ENCODE results near the gene FBXL15.

FBXL15 gene

GRCh38 chr10:102375867-102376266, 44.8 kb upstream of the FBXL15 start:
- no peak overlapping the region for H3K4me3 ChIP-seq (ENCODE audit: low read length)
- no peak overlapping the region for H3K27ac ChIP-seq (ENCODE audit: low read depth, low read length)
- no peaks in the 10 kb centered on the region for H3K79me2 ChIP-seq (ENCODE audit: control insufficient read depth, low read length)
- H3K36me3 ChIP-seq (ENCODE audit: control insufficient read depth, low read length) = peaks cover 55% of the 10 kb centered on the region
- no peak overlapping the region for H3K4me2 ChIP-seq (ENCODE audit: low read length)
- H3F3A ChIP-seq (ENCODE audit: control insufficient read depth, insufficient read depth) = no peaks in the 10 kb centered on the region
- TF ChIP-seq EZH2phosphoT487 (IDR thresholded peaks at IDR 0.05; ENCODE audit: borderline replicate concordance, low read length) = no peak
- TF ChIP-seq CTCF (IDR thresholded peaks at IDR 0.05; ENCODE audit: low read depth, low read length, poor library complexity, severe bottlenecking) = no peak
- H3K27me3 ChIP-seq (ENCODE audit: control insufficient read depth, low read length) = no peaks in the 10 kb centered on the region
- no peaks in the 10 kb centered on the region for H3K9me2 ChIP-seq (replicated peaks; ENCODE audit: control insufficient read depth, low read length)
- H4K20me1 ChIP-seq (ENCODE audit: control insufficient read depth, insufficient read depth, low read depth, low read length) = no peaks in the 10 kb centered on the region
- no peaks in the 10 kb centered on the region for H3K4me1 ChIP-seq (ENCODE audit: control insufficient read depth, low read length)
- H3K9me3 ChIP-seq (ENCODE audit: control insufficient read depth, insufficient read depth, low read length) = no peaks in the 10 kb centered on the region

- Histone ChIP-seq H3F3A (ENCODE audit: control insufficient read depth, insufficient read depth) (no peaks in the 10 kb centered on the region), H3K9me2 (replicated peaks; ENCODE audit: control insufficient read depth, low read length) (no peaks in the 10 kb centered on the region), H3K4me2 (ENCODE audit: low read length) (no peak overlapping the region), H4K20me1 (ENCODE audit: control insufficient read depth, insufficient read depth, low read depth, low read length) (no peaks in the 10 kb centered on the region), H3K36me3 (ENCODE audit: control insufficient read depth, low read length) (peaks cover 51% of the 10 kb centered on the region), H3K4me3 (ENCODE audit: low read length) (no peak overlapping the region), H3K79me2 (ENCODE audit: control insufficient read depth, low read length) (no peaks in the 10 kb centered on the region), H3K9me3 (ENCODE audit: control insufficient read depth, insufficient read depth, low read length) (no peaks in the 10 kb centered on the region), H3K27me3 (ENCODE audit: control insufficient read depth, low read length) (no peaks in the 10 kb centered on the region), H3K4me1 (ENCODE audit: control insufficient read depth, low read length) (no peaks in the 10 kb centered on the region), H3K27ac (ENCODE audit: low read depth, low read length) (no peak overlapping the region)
- TF ChIP-seq CTCF (IDR thresholded peaks at IDR 0.05; ENCODE audit: low read depth, low read length, poor library complexity, severe bottlenecking) = no peak
- TF ChIP-seq EZH2phosphoT487 (IDR thresholded peaks at IDR 0.05; ENCODE audit: borderline replicate concordance, low read length) = no peak
These were observed 43.7 kb upstream of the FBXL15 start for GRCh38 chr10:102376901-102377300.

- Histone ChIP-seq H3K27ac (ENCODE audit: low read depth, low read length) (no peak overlapping the region), H3F3A (ENCODE audit: control insufficient read depth, insufficient read depth) (no peaks in the 10 kb centered on the region), H3K79me2 (ENCODE audit: control insufficient read depth, low read length) (no peaks in the 10 kb centered on the region), H3K9me2 (replicated peaks; ENCODE audit: control insufficient read depth, low read length) (no peaks in the 10 kb centered on the region), H3K4me2 (ENCODE audit: low read length) (no peak overlapping the region), H4K20me1 (ENCODE audit: control insufficient read depth, insufficient read depth, low read depth, low read length) (no peaks in the 10 kb centered on the region), H3K4me1 (ENCODE audit: control insufficient read depth, low read length) (peaks cover 3% of the 10 kb centered on the region), H3K27me3 (ENCODE audit: control insufficient read depth, low read length) (no peaks in the 10 kb centered on the region), H3K9me3 (ENCODE audit: control insufficient read depth, insufficient read depth, low read length) (no peaks in the 10 kb centered on the region), H3K36me3 (ENCODE audit: control insufficient read depth, low read length) (peaks cover 43% of the 10 kb centered on the region), H3K4me3 (ENCODE audit: low read length) (no peak overlapping the region)
- TF ChIP-seq CTCF (IDR thresholded peaks at IDR 0.05; ENCODE audit: low read depth, low read length, poor library complexity, severe bottlenecking) = no peak
- no peak for TF ChIP-seq EZH2phosphoT487 (IDR thresholded peaks at IDR 0.05; ENCODE audit: borderline replicate concordance, low read length)
These were observed 41.3 kb upstream of the FBXL15 start for GRCh38 chr10:102379383-102379782.

- TF ChIP-seq CTCF (IDR thresholded peaks at IDR 0.05; ENCODE audit: low read depth, low read length, poor library complexity, severe bottlenecking) (no peak), EZH2phosphoT487 (IDR thresholded peaks at IDR 0.05; ENCODE audit: borderline replicate concordance, low read length) (no peak)
- no peak overlapping the region for H3K27ac ChIP-seq (ENCODE audit: low read depth, low read length)
- H4K20me1 ChIP-seq (ENCODE audit: control insufficient read depth, insufficient read depth, low read depth, low read length) = no peaks in the 10 kb centered on the region
- H3K79me2 ChIP-seq (ENCODE audit: control insufficient read depth, low read length) = no peaks in the 10 kb centered on the region
- H3K9me3 ChIP-seq (ENCODE audit: control insufficient read depth, insufficient read depth, low read length) = no peaks in the 10 kb centered on the region
- 0 out of 2 replicates have a peak, but pooled peaks cover 2% of the 10 kb centered on the region for H3F3A ChIP-seq (ENCODE audit: control insufficient read depth, insufficient read depth)
- no peak overlapping the region for H3K4me3 ChIP-seq (ENCODE audit: low read length)
- no peak overlapping the region for H3K4me2 ChIP-seq (ENCODE audit: low read length)
- peaks cover 23% of the 10 kb centered on the region for H3K36me3 ChIP-seq (ENCODE audit: control insufficient read depth, low read length)
- no peaks in the 10 kb centered on the region for H3K9me2 ChIP-seq (replicated peaks; ENCODE audit: control insufficient read depth, low read length)
- H3K27me3 ChIP-seq (ENCODE audit: control insufficient read depth, low read length) = no peaks in the 10 kb centered on the region
- peaks cover 13% of the 10 kb centered on the region for H3K4me1 ChIP-seq (ENCODE audit: control insufficient read depth, low read length)
These were observed 38.7 kb upstream of the FBXL15 start for GRCh38 chr10:102381983-102382382.
